Muscle layer of colon (tissue), 2 donors: Measurements from ENCODE around the gene FUT4.

Experiments used
- H3K27ac ChIP-seq: one replicate; pipeline ENCODE4 v1.7.0; 2013; ENCODE audit warnings: low read depth, mild to moderate bottlenecking, low read length, moderate library complexity
- H3K27me3 ChIP-seq, 2 donors: one replicate each; pipeline ENCODE4 v1.7.0; 2013; ENCODE audit warnings: low read length in 2 of 2, mild to moderate bottlenecking in 2 of 2; ENCODE audit not compliant: insufficient read depth in 2 of 2, control insufficient read depth in 1 of 2
- H3K36me3 ChIP-seq: one replicate; pipeline ENCODE4 v1.7.0; 2013; ENCODE audit warnings: mild to moderate bottlenecking, low read length; ENCODE audit not compliant: insufficient read depth
- H3K4me1 ChIP-seq: one replicate; pipeline ENCODE4 v1.7.0; 2013; ENCODE audit warnings: mild to moderate bottlenecking, low read length; ENCODE audit not compliant: insufficient read depth
- H3K4me3 ChIP-seq, 2 donors: one replicate each; pipeline ENCODE4 v1.7.0; 2013; ENCODE audit warnings: low read length in 2 of 2, low read depth in 1 of 2, mild to moderate bottlenecking in 1 of 2, moderate library complexity in 1 of 2
- H3K9ac ChIP-seq: one replicate; pipeline ENCODE4 v1.7.0; 2013; ENCODE audit warnings: low read length
- H3K9me3 ChIP-seq: one replicate; pipeline ENCODE4 v1.7.0; 2013; ENCODE audit warnings: mild to moderate bottlenecking, low read length
- donor health status: abdominal sarcoma.
- donor health status: Adenocarcinoma of cecum.

The FUT4 gene

DNA sequence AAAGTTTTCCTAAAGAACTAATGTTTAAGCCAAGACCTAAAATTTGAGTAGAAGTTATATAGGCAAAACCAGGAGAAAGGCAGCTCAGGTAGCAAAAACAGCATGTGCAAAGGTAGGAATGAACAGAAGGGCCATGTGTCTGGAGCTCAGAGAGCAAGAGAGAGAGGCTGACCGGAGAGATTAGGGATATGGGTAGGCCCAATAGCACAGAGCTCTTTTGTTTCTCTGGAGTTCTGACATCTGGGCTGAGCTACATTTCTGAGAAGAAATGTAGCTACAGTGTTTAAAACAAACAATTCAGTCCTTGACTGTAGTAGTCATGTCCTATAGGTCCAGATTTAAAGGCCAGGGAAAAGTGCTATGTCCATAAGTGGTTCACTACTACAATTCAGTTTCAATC lies 27.0 kb upstream of the FUT4 start:
- Histone ChIP-seq H3K27ac (no peak overlapping the region), H3K4me1 (no peaks in the 10 kb centered on the region), H3K4me3 (no peak overlapping the region), H3K9me3 (no peaks in the 10 kb centered on the region), H3K9ac (no peak overlapping the region), H3K27me3 (peaks cover 0 to 5% of the 10 kb centered on the region in 2 donors), H3K36me3 (no peaks in the 10 kb centered on the region)

DNA sequence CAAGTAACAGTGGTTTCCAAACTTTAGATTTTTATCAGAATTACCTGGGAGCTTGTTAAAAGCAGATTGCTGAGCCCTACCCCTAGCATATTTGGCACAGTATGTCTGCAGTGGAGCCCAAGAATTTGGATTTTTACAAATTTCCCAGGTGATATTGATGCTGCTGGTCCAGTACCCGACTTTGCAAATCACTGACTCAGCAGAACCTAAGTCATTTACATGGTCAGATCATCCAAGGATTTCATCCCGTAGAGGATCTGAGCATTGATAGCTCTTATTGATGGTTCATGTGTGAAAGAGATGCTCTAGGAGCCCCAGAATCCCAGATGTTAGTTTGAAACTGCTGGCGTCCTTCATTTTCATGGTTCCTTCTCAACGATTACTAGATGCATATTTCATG lies 25.4 kb upstream of the FUT4 start:
- Histone ChIP-seq H3K9me3 (no peaks in the 10 kb centered on the region), H3K4me3 (no peak overlapping the region), H3K4me1 (no peaks in the 10 kb centered on the region), H3K9ac (no peak overlapping the region), H3K36me3 (no peaks in the 10 kb centered on the region), H3K27ac (no peak overlapping the region), H3K27me3 (no peaks in the 10 kb centered on the region)

DNA sequence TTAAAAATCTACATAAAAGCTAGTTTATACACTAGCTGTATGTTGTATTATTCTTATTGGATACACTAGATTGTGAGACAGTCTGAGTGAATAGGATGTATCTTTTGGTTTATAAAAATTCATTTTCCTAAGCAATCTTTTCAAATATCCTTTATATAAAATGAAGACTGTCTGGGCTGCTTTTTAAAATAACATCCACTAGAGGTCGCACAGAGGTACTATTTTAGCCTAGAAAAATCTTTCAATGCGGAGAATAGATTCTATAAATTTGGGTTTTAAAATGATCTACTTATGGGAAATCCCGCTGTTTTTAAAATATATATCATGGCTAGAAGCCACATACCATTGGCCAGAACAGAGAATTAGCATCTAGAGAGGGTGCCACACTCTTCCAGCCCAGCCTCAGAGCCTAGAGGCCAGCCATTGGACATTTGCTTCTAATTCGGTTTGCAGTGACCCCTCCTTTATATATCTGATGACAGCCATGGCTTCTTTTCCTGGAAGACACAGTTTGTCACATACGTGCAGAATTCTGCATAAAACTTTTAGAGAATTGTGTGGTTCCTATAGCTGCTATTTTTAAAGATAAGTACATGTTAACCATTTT lies 24.1 kb upstream of the FUT4 start:
- Histone ChIP-seq H3K36me3 (no peaks in the 10 kb centered on the region), H3K9me3 (no peaks in the 10 kb centered on the region), H3K27ac (no peak overlapping the region), H3K4me3 (no peak overlapping the region), H3K4me1 (no peaks in the 10 kb centered on the region), H3K9ac (no peak overlapping the region), H3K27me3 (no peaks in the 10 kb centered on the region)

DNA sequence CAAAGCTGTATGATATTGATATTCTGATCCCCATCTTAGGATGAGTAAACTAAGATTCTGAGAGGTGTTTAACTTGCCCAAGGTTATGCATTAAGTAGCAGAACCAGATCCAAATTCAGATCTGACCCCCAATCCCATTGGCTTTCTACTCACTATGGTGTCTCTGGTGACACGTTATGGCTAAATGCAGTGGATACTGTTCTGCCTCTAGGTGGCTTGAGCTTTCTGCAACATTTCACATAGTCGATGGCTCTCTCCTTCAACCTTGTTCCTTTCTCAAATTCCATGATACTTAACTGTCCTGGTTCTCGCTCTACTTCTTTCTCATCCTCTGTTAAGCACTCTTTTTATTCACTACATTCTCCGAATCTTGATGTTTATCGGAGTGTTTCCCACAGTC lies 22.0 kb upstream of the FUT4 start:
- Histone ChIP-seq H3K27ac (no peak overlapping the region), H3K4me3 (no peak overlapping the region), H3K27me3 (no peaks in the 10 kb centered on the region), H3K9ac (no peak overlapping the region), H3K36me3 (no peaks in the 10 kb centered on the region), H3K4me1 (no peaks in the 10 kb centered on the region), H3K9me3 (no peaks in the 10 kb centered on the region)

DNA sequence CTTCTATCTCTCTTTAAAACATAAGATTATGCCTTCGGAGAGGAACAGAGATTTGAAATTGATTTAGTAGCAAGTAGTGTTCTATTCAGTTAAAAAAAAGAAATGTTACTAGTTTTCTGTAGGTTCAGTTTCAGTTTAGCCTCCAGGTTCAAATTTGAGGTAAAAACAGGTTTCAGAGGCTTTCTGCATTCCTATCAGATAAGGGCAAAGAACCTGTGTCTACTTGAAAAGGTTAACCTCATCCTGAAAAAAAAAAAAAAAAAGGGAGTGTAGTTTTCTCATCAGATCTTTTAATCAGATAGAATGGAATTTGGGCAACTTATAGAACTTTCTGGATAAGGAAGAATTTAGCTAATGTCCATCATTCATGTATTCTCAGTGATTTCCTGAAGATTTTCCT lies 19.4 kb upstream of the FUT4 start:
- H3K9ac ChIP-seq, result no peak overlapping the region
- no peaks in the 10 kb centered on the region for H3K27me3 ChIP-seq
- H3K27ac ChIP-seq, result no peak overlapping the region
- H3K9me3 ChIP-seq, result no peaks in the 10 kb centered on the region
- no peak overlapping the region for H3K4me3 ChIP-seq
- H3K36me3 ChIP-seq, result no peaks in the 10 kb centered on the region
- H3K4me1 ChIP-seq, result no peaks in the 10 kb centered on the region

DNA sequence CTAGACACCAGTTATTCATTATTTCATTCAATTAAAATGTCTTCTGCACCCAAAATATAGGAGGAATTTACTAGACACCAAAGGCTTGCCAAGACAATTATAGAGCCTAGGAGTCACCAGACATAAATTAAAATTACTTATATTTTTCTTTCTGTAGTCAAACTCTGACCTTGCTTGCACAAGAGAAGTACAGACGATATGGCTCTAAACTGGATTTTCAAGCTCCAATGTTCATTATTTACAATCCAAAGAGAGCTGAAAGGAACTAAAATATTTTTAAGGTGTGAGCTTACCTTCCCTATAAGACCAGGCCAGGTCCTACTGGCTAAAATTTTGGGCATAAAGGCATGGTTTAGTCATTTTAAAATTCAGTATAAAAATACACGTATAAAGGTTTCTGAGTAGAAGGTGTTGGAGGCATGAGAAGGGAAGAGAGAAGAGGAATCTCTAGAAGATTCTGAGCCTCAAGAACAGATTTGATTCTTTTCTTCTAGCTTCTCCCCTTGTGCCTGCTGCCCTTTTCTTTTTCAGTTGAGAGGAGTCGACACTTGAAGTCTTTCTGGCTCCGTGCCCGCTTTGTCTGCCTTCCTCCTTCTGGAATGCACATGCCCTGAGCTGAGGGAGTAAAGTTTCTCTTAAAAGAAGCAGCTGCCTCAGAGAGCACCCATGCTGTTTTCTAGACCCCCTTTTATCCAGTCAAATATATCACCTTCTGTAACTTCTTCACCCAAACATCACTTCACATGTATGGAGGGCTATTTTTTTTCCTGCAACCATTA lies 18.0 kb upstream of the FUT4 start:
- H3K27ac ChIP-seq, result no peak overlapping the region
- H3K27me3 ChIP-seq, result no peaks in the 10 kb centered on the region
- H3K36me3 ChIP-seq, result no peaks in the 10 kb centered on the region
- H3K4me3 ChIP-seq, result no peak overlapping the region
- no peak overlapping the region for H3K9ac ChIP-seq
- H3K9me3 ChIP-seq, result no peaks in the 10 kb centered on the region
- no peaks in the 10 kb centered on the region for H3K4me1 ChIP-seq

DNA sequence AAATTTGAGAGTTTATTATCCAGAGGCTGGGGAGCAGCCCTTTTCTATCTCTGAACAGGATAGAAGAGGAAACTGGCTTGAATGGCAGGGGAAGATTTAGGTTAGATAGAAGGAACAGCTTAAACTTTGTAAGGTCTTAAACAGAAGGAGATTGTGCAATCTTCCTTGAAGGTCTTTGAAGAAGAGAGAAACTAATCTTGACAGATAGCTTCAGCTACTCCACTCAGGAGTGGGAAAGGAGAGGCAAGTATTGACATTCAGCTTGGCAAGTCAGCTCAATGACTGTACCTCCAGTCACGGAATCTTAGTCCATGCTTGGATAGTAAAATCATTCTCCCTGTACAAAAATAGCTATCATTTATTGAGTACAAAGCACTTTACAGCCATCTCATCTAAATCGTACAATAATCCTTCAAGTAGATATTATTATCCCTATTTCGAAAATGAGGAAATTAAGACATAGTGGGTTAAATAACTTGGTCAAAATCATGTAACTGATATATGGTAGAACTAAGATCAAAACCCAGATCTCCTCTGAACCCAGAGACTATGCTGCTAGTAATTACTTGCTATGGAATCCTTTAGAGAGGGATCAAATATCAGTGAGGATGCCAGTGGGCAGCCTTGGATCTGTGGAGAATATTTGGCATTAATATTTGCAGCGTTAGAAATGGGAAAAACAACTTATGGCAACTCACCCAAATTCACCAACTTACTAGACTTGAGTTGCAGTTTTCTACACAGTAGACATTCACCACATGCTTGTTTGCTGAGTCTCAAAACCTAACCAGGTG lies 16.9 kb upstream of the FUT4 start:
- no peaks in the 10 kb centered on the region for H3K36me3 ChIP-seq
- H3K27me3 ChIP-seq, result no peaks in the 10 kb centered on the region
- no peak overlapping the region for H3K4me3 ChIP-seq
- H3K9me3 ChIP-seq, result no peaks in the 10 kb centered on the region
- H3K27ac ChIP-seq, result no peak overlapping the region
- no peak overlapping the region for H3K9ac ChIP-seq
- no peaks in the 10 kb centered on the region for H3K4me1 ChIP-seq

DNA sequence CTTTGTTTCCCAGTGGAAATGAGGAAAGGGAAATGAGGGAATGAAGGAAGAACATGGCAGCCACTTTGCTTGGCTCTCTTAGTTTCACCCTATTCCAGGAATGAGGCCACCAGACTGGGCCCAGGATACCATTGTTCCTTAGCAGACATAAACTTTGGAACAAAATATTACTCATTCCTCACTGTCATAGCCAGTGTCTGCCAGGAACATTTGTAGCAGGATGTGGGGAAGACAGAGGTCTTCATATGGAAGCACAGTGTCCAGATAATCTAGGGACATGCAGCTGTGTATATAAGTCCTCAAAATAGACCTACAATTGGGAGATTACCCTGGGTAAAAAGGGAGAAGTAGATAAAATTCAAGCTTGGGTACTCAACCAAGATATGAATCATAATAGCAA lies 15.2 kb upstream of the FUT4 start:
- Histone ChIP-seq H3K27ac (no peak overlapping the region), H3K9me3 (no peaks in the 10 kb centered on the region), H3K9ac (no peak overlapping the region), H3K36me3 (no peaks in the 10 kb centered on the region), H3K27me3 (no peaks in the 10 kb centered on the region), H3K4me1 (no peaks in the 10 kb centered on the region), H3K4me3 (no peak overlapping the region)

DNA sequence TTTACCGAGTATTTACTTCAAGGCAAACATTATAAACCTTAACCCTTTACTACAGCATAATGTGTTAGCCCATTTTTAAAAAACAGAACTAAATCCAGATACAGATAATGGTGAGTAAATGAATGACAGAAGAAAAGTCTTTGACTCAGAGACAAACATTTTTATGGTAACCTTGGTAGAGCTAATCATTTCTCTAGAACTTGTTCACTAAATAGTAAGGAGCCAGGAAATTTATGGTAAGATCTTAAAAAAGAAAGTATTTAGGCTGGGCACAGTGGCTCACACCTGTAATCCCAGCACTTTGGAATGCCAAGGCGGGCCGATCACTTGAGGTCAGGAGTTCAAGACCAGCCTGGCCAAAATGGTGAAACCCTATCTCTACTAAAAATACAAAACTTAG lies 11.5 kb upstream of the FUT4 start:
- Histone ChIP-seq H3K27me3 (no peaks in the 10 kb centered on the region), H3K36me3 (no peaks in the 10 kb centered on the region), H3K4me1 (no peaks in the 10 kb centered on the region), H3K9me3 (no peaks in the 10 kb centered on the region), H3K27ac (no peak overlapping the region), H3K9ac (no peak overlapping the region), H3K4me3 (no peak overlapping the region)

DNA sequence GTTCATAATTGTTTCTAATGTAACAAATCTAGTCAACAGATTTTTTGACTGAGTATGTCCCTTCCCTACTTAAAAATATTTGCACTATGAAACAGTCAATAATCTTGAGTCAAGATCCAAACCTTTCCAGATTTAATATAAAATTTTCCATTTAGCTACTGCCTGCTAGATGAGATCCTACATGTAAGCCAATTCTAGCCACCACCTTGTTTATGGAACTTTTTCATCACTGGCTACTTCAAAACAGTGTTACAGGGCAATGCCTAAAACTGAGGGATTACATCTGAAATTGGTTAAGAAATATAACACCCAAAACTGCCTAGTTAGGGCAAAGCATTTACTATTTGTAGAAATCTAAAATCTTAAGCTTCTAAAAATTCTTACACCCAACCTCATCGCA lies 10.5 kb upstream of the FUT4 start:
- Histone ChIP-seq H3K9ac (no peak overlapping the region), H3K27ac (no peak overlapping the region), H3K27me3 (no peaks in the 10 kb centered on the region), H3K4me1 (no peaks in the 10 kb centered on the region), H3K9me3 (no peaks in the 10 kb centered on the region), H3K4me3 (no peak overlapping the region), H3K36me3 (no peaks in the 10 kb centered on the region)

DNA sequence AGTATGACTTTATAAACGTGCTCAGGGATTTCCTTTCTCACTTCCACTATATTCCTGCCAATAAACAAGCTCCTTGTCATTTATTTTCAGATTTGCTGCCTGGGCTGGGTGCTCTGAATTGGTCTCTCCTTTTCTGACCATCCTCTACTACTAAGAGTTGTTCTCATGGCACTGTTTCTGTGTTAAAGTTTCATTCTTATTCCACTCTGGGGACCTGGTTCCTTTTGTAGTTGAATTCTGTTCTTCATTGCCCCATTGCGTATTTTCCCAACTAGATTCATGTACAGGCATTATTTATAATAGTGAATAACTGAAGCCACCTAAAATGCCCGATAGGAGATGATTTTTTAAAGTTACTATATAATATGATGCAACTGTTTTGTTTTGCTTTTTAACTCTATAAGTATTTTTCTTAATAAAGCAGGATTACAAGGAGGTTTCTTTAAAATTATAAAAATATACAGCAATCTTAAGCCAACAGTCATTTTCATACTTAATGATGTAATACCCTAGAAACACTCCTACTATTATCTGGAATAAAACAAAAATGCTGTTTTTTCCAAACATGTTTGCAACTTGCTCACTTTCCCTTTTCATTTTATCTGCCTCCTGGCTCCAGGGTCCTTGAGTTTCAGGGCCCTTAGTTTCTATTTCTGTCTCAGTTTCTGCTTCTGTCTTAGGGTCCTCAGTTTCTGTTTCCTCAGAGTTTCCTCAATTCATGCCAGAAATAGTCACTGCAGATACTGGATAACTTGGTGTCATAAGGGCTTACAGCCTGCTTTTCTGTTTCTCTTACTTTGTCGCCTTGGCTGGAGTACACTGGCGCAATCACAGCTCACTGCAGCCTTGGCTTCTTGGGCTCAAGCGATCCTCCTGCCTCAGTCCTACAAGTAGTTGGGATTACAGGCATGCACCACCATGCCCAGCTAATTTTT lies 9.8 kb upstream of the FUT4 start:
- Histone ChIP-seq H3K4me1 (no peaks in the 10 kb centered on the region), H3K27ac (no peak overlapping the region), H3K27me3 (no peaks in the 10 kb centered on the region), H3K9me3 (no peaks in the 10 kb centered on the region), H3K4me3 (no peak overlapping the region), H3K36me3 (no peaks in the 10 kb centered on the region), H3K9ac (no peak overlapping the region)
